GM23338 (cell line): Measurements from ENCODE around the gene NXPE2. TPM values are rescaled to one million over a fixed set of nuclear protein-coding genes. Genes with fewer than 3 reads are reported as not detected.

Experiments used
- ATAC-seq: fragments of 200-7000 bp; cut with Tn5 transposase; 3 replicates; pipeline ENCODE4 v1.9.1; 2020
- DNase-seq: peaks from one replicate; pipeline ENCODE4 v3.0.0-alpha.2; 2015; ENCODE audit warnings: low spot score
- H2AFZ ChIP-seq: fragments of 200-600 bp; sonication (generic); 2 replicates; pipeline ENCODE4 v1.8.0; 2016; ENCODE audit warnings: antibody characterized with exemption, mild to moderate bottlenecking, moderate library complexity
- H3F3A ChIP-seq: fragments of 200-600 bp; sonication (generic); replicated peaks from 2 replicates; pipeline ENCODE4 v1.8.0; 2017; ENCODE audit warnings: antibody characterized with exemption, mixed run types, low read depth
- H3K27ac ChIP-seq: fragments of 200-600 bp; sonication (generic); 2 replicates; pipeline ENCODE4 v1.6.1; 2016; ENCODE audit warnings: low read depth
- H3K27me3 ChIP-seq: fragments of 200-600 bp; sonication (generic); 2 replicates; pipeline ENCODE4 v1.8.0; 2016; ENCODE audit warnings: mild to moderate bottlenecking, mixed run types, moderate library complexity; ENCODE audit not compliant: insufficient read depth
- H3K36me3 ChIP-seq: fragments of 200-600 bp; sonication (generic); 2 replicates; pipeline ENCODE4 v1.8.0; 2016; ENCODE audit warnings: mild to moderate bottlenecking; ENCODE audit not compliant: insufficient read depth
- H3K4me1 ChIP-seq: fragments of 200-600 bp; sonication (generic); 2 replicates; pipeline ENCODE4 v1.8.0; 2016; ENCODE audit warnings: mild to moderate bottlenecking, moderate library complexity; ENCODE audit not compliant: insufficient read depth
- H3K4me2 ChIP-seq: fragments of 200-600 bp; sonication (generic); 2 replicates; pipeline ENCODE4 v1.7.1; 2017; ENCODE audit warnings: mixed run types
- H3K4me3 ChIP-seq: fragments of 200-600 bp; sonication (generic); 2 replicates; pipeline ENCODE4 v1.6.1; 2016; ENCODE audit warnings: mixed run types
- H3K79me2 ChIP-seq: fragments of 200-600 bp; sonication (generic); replicated peaks from 2 replicates; pipeline ENCODE4 v1.8.0; 2017; ENCODE audit warnings: mild to moderate bottlenecking; ENCODE audit not compliant: insufficient read depth
- H3K9me2 ChIP-seq: fragments of 200-600 bp; sonication (generic); 2 replicates; pipeline ENCODE4 v1.8.0; 2017; ENCODE audit not compliant: insufficient read depth
- H4K20me1 ChIP-seq: fragments of 200-600 bp; sonication (generic); replicated peaks from 2 replicates; pipeline ENCODE4 v1.8.0; 2017; ENCODE audit warnings: mild to moderate bottlenecking; ENCODE audit not compliant: insufficient read depth
- H3K27ac Mint-ChIP-seq: 2 replicates; pipeline ENCODE4 v1.8.0; 2020; ENCODE audit warnings: inconsistent platforms, mild to moderate bottlenecking, moderate library complexity, mixed read lengths
- H3K27me3 Mint-ChIP-seq: 3 replicates; pipeline ENCODE4 v1.8.0; 2022; ENCODE audit warnings: low read depth, mild to moderate bottlenecking, moderate library complexity, mixed read lengths, inconsistent platforms; ENCODE audit not compliant: insufficient read depth, poor library complexity
- H3K36me3 Mint-ChIP-seq: 3 replicates; pipeline ENCODE4 v1.8.0; 2021; ENCODE audit warnings: low read depth, mild to moderate bottlenecking, inconsistent platforms, moderate library complexity, mixed read lengths
- H3K4me1 Mint-ChIP-seq: 3 replicates; pipeline ENCODE4 v1.8.0; 2020; ENCODE audit warnings: mild to moderate bottlenecking, inconsistent platforms, mixed read lengths
- H3K4me3 Mint-ChIP-seq: 3 replicates; pipeline ENCODE4 v1.8.0; 2021; ENCODE audit warnings: moderate library complexity, mild to moderate bottlenecking, inconsistent platforms, mixed read lengths
- H3K9me3 Mint-ChIP-seq: 3 replicates; pipeline ENCODE4 v1.8.0; 2020; ENCODE audit warnings: moderate library complexity, mild to moderate bottlenecking, inconsistent platforms, mixed read lengths
- EZH2 ChIP-seq: fragments of 200-600 bp; sonication (generic); IDR thresholded peaks from one replicate; pipeline ENCODE4 v1.8.0; 2017; ENCODE audit warnings: antibody characterized with exemption, mild to moderate bottlenecking, low read depth; ENCODE audit not compliant: unreplicated experiment
- EZH2phosphoT487 ChIP-seq: fragments of 200-600 bp; sonication (generic); IDR thresholded peaks from one replicate; pipeline ENCODE4 v1.8.1; 2018; ENCODE audit warnings: antibody characterized with exemption; ENCODE audit not compliant: unreplicated experiment
- NANOG ChIP-seq: IDR thresholded peaks from 2 replicates; pipeline ENCODE4 v1.6.1; 2016; ENCODE audit warnings: antibody characterized with exemption, borderline replicate concordance
- POLR2AphosphoS5 ChIP-seq: IDR thresholded peaks from 2 replicates; pipeline ENCODE4 v1.6.1; 2016; ENCODE audit warnings: antibody characterized with exemption, low read depth
- STAT1 ChIP-seq: IDR thresholded peaks from one replicate; pipeline ENCODE4 v1.6.1; 2016; ENCODE audit warnings: antibody characterized with exemption; ENCODE audit not compliant: unreplicated experiment
- ZNF114 ChIP-seq: fragments of 250-450 bp; sonication (Bioruptor Pico); IDR thresholded peaks from 2 replicates; pipeline ENCODE4 v1.5.0; 2020; ENCODE audit warnings: mild to moderate bottlenecking, moderate library complexity
- polyA plus RNA-seq: library from polyadenylated mRNA; unstranded; fragments of >200 nt; fragmentation: Nextera tagmentation; extraction: Ambion mirVana; gene quantifications from 2 replicates; pipeline ENCODE4 v1.2.1, GENCODE V29; 2016
- total RNA-seq: library from RNA; depleted of rRNA; stranded (reverse); fragments of >200 nt; shearing (Covaris generic); gene quantifications from 2 replicates; pipeline ENCODE4 v1.2.3, GENCODE V29; 2014
- TF ChIP-seq, protein P1 (sequence below): IDR thresholded peaks from one replicate; pipeline ENCODE4 v1.6.1; 2018; ENCODE audit warnings: antibody characterized with exemption; ENCODE audit not compliant: unreplicated experiment
- TF ChIP-seq, protein P2 (sequence below), 2 experiments: fragments of 200-600 bp in 1 of 2; sonication (generic) in 1 of 2; conservative IDR thresholded peaks; 2 replicates each; pipeline versions ENCODE4 v1.5.1 to v1.6.1; 2016 to 2017; ENCODE audit warnings: antibody characterized with exemption in 2 of 2, low read depth in 2 of 2, mild to moderate bottlenecking in 2 of 2, moderate library complexity in 1 of 2
- TF ChIP-seq, protein P3 (sequence below): IDR thresholded peaks from 2 replicates; pipeline ENCODE4 v1.6.1; 2016; ENCODE audit warnings: antibody characterized with exemption

Gene NXPE2
- total and polyA plus RNA-seq, 2 experiments from 2014 or later = 0.10 TPM; not detected in 1

DNA sequence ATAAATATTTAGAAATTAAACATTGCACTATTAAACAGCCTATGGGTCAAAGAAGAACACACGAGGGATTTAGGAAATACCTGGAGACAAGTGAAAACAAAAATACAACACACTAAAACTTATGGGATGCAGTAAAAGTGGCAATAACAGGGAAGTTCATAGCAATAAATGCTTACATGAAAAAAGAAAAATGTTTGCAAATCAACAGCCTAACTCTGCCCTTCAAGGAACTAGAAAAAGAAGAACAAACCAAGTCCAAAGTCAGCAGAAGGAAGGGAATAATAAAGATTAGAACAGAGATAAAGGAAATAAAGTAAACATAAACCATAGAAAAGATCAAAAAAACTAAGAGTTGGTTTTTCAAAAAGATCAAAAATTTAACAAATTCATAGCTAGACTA lies 31.6 kb downstream of the NXPE2 start:
- peaks cover 8% of the 10 kb centered on the region; the same call in 2 of the 3 replicates for H3K9me3 Mint-ChIP-seq
- DNase-seq = no peak
- Histone ChIP-seq H3K9me2 (peaks cover 3% of the 10 kb centered on the region; the same call in 1 of the 2 replicates), H3K36me3 (no peaks in the 10 kb centered on the region), H3K79me2 (no peaks in the 10 kb centered on the region), H4K20me1 (no peaks in the 10 kb centered on the region), H3K4me1 (no peaks in the 10 kb centered on the region), H3K4me3 (no peak overlapping the region), H3F3A (no peaks in the 10 kb centered on the region), H3K27ac (no peak overlapping the region), H3K4me2 (no peak overlapping the region), H3K27me3 (no peaks in the 10 kb centered on the region), H2AFZ (no peak overlapping the region)
- no peaks in the 10 kb centered on the region for H3K4me1 Mint-ChIP-seq
- TF ChIP-seq EZH2 (no peak), STAT1 (no peak)
- H3K4me3 Mint-ChIP-seq = no peak overlapping the region
- ATAC-seq = no peak
- H3K27ac Mint-ChIP-seq = no peak overlapping the region
- no peaks in the 10 kb centered on the region for H3K27me3 Mint-ChIP-seq
- no peaks in the 10 kb centered on the region for H3K36me3 Mint-ChIP-seq

DNA sequence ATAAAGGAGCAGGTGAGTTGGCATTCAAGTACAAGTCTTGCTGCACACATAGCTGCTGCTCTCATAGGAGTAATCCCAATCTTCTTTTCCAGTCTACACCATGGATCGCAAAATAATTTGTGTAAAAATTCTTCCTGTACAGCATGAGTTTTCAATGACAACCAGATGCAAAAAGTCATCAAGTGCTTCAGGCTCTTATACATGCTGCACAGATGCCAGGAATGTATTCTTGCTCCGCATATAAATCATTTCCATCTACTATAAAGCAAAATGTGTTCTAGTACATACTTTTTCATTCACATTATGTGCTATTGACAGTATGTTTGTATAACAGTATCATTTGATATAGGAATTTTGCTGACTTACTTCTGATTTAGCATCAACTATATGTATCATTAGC lies 35.4 kb downstream of the NXPE2 start:
- no peak for TF ChIP-seq EZH2phosphoT487
- no peak overlapping the region for H3K4me3 Mint-ChIP-seq

DNA sequence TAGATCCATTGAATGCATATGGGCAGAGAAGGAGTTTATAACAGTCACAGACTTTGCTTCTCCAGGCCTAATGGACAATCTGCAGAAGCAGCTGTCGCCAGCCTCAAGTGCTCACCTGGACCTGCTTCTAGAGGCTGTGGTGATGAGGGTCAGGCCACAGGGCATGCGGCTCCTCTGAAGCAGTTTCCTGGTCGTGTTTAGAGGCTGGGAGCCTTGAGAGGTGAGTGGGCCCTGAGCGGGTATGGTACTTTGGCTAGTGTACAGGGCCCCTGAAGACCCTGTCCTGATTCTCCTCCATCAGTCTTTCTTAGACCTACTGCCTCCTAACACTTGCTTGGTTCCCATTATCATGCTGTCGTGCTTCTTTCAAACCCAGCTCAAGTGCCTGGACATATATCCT lies 41.2 kb downstream of the NXPE2 start:
- Mint-ChIP-seq H3K9me3 (no peaks in the 10 kb centered on the region), H3K36me3 (no peaks in the 10 kb centered on the region), H3K27ac (no peak overlapping the region), H3K4me3 (no peak overlapping the region), H3K27me3 (no peaks in the 10 kb centered on the region), H3K4me1 (no peaks in the 10 kb centered on the region)
- H2AFZ ChIP-seq = no peak overlapping the region
- no peak overlapping the region for H3K4me2 ChIP-seq
- no peak overlapping the region for H3K4me3 ChIP-seq
- H3K27me3 ChIP-seq = no peaks in the 10 kb centered on the region
- no peaks in the 10 kb centered on the region for H3F3A ChIP-seq
- no peak overlapping the region for H3K27ac ChIP-seq
- H3K9me2 ChIP-seq = no peaks in the 10 kb centered on the region
- no peaks in the 10 kb centered on the region for H3K36me3 ChIP-seq
- H4K20me1 ChIP-seq = no peaks in the 10 kb centered on the region
- DNase-seq (no peak), ATAC-seq (no peak)
- H3K79me2 ChIP-seq = no peaks in the 10 kb centered on the region
- H3K4me1 ChIP-seq = no peaks in the 10 kb centered on the region
- TF ChIP-seq, protein P1, sequence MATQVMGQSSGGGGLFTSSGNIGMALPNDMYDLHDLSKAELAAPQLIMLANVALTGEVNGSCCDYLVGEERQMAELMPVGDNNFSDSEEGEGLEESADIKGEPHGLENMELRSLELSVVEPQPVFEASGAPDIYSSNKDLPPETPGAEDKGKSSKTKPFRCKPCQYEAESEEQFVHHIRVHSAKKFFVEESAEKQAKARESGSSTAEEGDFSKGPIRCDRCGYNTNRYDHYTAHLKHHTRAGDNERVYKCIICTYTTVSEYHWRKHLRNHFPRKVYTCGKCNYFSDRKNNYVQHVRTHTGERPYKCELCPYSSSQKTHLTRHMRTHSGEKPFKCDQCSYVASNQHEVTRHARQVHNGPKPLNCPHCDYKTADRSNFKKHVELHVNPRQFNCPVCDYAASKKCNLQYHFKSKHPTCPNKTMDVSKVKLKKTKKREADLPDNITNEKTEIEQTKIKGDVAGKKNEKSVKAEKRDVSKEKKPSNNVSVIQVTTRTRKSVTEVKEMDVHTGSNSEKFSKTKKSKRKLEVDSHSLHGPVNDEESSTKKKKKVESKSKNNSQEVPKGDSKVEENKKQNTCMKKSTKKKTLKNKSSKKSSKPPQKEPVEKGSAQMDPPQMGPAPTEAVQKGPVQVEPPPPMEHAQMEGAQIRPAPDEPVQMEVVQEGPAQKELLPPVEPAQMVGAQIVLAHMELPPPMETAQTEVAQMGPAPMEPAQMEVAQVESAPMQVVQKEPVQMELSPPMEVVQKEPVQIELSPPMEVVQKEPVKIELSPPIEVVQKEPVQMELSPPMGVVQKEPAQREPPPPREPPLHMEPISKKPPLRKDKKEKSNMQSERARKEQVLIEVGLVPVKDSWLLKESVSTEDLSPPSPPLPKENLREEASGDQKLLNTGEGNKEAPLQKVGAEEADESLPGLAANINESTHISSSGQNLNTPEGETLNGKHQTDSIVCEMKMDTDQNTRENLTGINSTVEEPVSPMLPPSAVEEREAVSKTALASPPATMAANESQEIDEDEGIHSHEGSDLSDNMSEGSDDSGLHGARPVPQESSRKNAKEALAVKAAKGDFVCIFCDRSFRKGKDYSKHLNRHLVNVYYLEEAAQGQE = no peak
- TF ChIP-seq NANOG (no peak), POLR2AphosphoS5 (no peak), ZNF114 (CRISPR knock-in tag) (no peak)
- TF ChIP-seq, protein P2, sequence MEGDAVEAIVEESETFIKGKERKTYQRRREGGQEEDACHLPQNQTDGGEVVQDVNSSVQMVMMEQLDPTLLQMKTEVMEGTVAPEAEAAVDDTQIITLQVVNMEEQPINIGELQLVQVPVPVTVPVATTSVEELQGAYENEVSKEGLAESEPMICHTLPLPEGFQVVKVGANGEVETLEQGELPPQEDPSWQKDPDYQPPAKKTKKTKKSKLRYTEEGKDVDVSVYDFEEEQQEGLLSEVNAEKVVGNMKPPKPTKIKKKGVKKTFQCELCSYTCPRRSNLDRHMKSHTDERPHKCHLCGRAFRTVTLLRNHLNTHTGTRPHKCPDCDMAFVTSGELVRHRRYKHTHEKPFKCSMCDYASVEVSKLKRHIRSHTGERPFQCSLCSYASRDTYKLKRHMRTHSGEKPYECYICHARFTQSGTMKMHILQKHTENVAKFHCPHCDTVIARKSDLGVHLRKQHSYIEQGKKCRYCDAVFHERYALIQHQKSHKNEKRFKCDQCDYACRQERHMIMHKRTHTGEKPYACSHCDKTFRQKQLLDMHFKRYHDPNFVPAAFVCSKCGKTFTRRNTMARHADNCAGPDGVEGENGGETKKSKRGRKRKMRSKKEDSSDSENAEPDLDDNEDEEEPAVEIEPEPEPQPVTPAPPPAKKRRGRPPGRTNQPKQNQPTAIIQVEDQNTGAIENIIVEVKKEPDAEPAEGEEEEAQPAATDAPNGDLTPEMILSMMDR (conservative IDR thresholded peaks at IDR 0.05; ENCODE audit: low read depth in 2 of 2) = no peak
- TF ChIP-seq, protein P3, sequence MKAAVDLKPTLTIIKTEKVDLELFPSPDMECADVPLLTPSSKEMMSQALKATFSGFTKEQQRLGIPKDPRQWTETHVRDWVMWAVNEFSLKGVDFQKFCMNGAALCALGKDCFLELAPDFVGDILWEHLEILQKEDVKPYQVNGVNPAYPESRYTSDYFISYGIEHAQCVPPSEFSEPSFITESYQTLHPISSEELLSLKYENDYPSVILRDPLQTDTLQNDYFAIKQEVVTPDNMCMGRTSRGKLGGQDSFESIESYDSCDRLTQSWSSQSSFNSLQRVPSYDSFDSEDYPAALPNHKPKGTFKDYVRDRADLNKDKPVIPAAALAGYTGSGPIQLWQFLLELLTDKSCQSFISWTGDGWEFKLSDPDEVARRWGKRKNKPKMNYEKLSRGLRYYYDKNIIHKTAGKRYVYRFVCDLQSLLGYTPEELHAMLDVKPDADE = no peak

More for the DNA sequence above, 35.4 kb downstream of the NXPE2 start:
- no peak overlapping the region for H3K4me2 ChIP-seq
- ATAC-seq (no peak), DNase-seq (no peak)
- H3K9me2 ChIP-seq = no peaks in the 10 kb centered on the region
- Mint-ChIP-seq H3K9me3 (peaks cover 8% of the 10 kb centered on the region; the same call in 2 of the 3 replicates), H3K36me3 (no peaks in the 10 kb centered on the region), H3K27ac (no peak overlapping the region), H3K4me1 (no peaks in the 10 kb centered on the region), H3K27me3 (no peaks in the 10 kb centered on the region)
- H3F3A ChIP-seq = no peaks in the 10 kb centered on the region
- no peaks in the 10 kb centered on the region for H3K36me3 ChIP-seq
- no peak overlapping the region for H3K27ac ChIP-seq
- H4K20me1 ChIP-seq = no peaks in the 10 kb centered on the region
- H3K79me2 ChIP-seq = no peaks in the 10 kb centered on the region
- no peak overlapping the region for H2AFZ ChIP-seq
- no peak overlapping the region for H3K4me3 ChIP-seq
- H3K27me3 ChIP-seq = no peaks in the 10 kb centered on the region
- H3K4me1 ChIP-seq = no peaks in the 10 kb centered on the region
